Activated CD4-positive, CD25-positive, alpha-beta regulatory T cell (primary cell): ENCODE data around the gene TMEM190.
A peak's percentile ranks its signal among the peaks of the same experiment; 100 is the strongest.
"Not testable (repeated sequence)": the region's sequence is repeated elsewhere in the genome, so short reads cannot be mapped to it uniquely, and the experiment has no call there.

Experiments used
- DNase-seq, 4 experiments: peaks; one replicate each; lab custom pipeline; 2025; lab: John Stamatoyannopoulos, UW

Gene TMEM190

GRCh38 chr19:55376241-55376933 is at the start of gene TMEM190:
TMEM190 (plus strand) TSS chr19:55376826; CDS start chr19:55376854, 28 bp downstream.
- DNase-seq, result no peak

DNA sequence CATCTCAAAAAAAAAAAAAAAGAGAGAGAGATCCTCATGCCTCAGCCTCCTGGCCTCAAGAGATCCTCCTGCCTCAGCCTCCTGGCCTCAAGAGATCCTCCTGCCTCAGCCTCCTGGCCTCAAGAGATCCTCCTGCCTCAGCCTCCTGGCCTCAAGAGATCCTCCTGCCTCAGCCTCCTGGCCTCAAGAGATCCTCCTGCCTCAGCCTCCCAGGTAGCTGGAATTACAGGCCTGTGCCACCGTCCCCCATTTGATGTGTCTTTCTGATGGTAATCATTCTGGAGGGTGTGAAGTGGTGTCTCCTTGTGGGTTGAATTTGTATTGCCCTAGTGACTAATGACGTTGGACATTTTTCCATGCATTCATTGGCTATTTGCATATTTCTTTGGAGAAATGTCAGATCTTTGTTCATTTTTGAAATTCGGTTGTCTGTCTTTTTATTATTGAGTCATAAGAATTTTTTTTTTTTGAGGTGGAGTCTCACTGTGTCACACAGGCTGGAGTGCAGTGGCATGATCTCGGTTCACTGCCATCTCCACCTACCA is 47.8 kb upstream of the TMEM190 start:
- DNase-seq, result not testable (repeated sequence)

- DNase-seq, result not testable (repeated sequence)
These were observed 46.8 kb upstream of the TMEM190 start for GRCh38 chr19:55329791-55330190.

DNA sequence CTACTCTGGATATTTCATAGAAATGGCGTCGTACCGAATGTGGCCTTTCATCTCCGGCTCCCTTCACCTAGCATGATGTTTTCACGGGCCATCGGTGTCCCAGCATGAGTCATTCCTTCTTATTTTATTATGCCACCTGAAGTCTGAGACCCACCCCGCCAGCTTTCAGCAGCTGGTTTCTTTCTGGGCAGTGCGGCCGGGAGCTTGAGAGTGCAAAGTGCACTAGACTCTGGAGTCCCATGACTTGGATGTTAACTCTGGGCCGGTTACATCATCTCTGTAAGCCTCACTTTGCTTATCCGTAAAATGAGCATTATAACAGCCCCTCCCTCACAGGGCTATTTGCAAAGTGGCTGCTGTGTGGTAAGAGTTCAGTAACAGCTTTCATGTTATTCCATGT is 42.8 kb upstream of the TMEM190 start:
- no peak for DNase-seq

DNA sequence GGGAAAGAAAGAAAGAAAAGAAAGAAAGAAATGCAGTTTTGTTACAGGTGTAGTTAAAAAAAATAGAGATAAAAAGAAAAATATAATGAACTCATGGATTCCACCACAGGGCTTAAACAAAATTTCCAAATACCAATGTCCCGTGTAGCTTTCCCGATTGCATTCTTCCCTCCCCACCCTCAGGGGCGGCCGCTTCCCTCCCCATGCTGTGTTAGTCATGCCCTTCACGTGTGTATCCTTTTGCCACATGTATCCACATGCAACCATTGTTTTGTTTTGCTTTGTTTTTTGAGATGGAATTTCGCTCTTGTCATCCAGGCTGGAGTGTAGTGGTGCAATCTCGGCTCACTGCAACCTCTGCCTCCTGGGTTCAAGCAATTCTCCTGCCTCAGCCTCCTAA is 40.5 kb upstream of the TMEM190 start:
- DNase-seq, result no peak

- DNase-seq, result peak; percentile 100
These were observed 37.3 kb upstream of the TMEM190 start, which contains the start of gene KMT5C for GRCh38 chr19:55339105-55339888. KMT5C (plus strand) TSS chr19:55339876; CDS start chr19:55341937, 2,061 bp downstream.

DNA sequence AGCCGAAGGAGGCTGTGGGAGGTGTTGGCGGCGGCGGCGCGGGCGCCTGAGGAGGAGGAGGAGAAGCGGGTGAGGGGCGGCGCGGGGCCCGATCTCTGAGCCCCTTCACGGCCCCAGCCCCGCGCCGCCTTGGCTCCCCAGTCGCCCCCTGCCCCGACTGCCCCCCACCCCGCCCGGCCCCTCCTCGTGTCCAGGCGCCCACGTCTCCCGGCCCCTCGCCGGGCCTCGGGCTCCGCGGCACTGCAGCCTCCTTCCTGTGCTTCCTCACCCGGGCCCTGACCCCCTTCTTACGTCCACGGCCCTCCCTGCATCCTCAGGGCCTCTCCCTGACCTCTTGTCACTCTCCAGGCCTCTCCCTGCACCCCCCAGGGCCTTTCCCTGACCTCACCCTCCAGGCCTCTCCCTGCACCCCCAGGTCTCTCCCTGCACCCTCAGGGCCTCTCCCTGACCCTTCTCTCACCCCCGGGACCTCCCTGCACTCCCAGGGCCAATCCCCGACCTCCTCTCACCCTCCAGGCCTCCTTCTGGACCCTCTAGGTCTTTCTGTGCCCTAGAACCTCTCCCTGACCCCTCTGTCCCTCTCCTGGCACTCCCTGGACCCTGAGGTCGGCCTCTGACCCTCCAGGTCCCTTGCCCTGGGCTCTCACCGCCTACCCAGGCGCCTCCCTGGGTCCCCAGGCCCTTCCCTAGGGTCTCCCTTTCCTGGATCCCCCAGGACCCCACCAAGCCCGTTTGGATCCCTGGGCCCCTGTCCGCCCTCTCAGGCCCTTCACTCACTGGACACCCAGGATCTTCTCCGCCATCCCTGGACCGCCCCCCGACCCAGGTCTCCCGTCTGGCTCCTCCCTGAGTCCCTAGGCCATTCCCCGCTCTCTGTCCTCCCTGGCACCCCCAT is 36.5 kb upstream of the TMEM190 start:
- DNase-seq, result peak in 1 of 4 experiments; percentile 24

GRCh38 chr19:55340784-55341147 is 35.9 kb upstream of the TMEM190 start:
- DNase-seq, result no peak

DNA sequence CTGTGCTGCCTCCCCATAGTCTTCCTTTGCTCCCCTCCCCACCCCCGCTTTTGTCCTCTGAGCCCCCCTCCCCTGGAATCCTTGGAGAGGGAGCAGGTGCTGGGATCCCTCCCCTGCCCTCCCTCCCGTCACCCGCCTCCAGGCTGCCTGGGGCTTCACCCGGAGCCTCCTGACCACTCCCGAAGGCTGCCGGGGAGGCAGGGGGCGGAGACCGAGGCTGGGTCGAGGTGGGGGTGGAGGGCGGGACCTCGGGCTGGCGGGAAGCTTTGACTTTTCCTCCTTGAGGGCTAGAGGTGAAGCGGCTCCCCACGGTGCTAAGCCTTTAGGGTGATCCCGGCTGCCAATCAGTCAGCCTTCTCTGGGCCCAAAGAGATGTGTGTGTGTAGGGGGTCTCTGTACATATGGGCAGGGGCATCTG is 35.4 kb upstream of the TMEM190 start:
- peak in 1 of 4 experiments; percentile 32 for DNase-seq

- DNase-seq, result no peak
These were observed 34.8 kb upstream of the TMEM190 start for GRCh38 chr19:55341595-55342531.

DNA sequence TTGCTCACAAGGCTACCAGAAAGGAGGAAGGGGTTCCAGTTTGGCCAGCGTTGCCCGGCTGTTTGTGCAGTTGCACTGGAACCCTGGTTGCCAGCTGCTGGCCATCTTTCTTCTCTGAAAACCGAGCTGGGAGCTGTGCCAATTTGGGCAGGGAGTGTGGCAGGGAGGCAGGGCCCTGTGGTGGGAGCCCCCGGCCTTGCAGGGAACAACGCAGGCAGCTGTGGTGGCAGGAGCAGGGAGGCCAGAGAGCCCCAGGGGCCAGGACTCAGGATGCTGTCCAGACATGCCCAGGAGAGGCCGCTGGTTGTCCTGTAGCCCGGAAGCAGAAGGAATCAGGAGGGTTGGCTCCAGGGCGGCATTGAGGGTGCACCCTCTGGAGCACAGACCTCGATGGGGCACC is 32.2 kb upstream of the TMEM190 start:
- DNase-seq, result no peak

DNA sequence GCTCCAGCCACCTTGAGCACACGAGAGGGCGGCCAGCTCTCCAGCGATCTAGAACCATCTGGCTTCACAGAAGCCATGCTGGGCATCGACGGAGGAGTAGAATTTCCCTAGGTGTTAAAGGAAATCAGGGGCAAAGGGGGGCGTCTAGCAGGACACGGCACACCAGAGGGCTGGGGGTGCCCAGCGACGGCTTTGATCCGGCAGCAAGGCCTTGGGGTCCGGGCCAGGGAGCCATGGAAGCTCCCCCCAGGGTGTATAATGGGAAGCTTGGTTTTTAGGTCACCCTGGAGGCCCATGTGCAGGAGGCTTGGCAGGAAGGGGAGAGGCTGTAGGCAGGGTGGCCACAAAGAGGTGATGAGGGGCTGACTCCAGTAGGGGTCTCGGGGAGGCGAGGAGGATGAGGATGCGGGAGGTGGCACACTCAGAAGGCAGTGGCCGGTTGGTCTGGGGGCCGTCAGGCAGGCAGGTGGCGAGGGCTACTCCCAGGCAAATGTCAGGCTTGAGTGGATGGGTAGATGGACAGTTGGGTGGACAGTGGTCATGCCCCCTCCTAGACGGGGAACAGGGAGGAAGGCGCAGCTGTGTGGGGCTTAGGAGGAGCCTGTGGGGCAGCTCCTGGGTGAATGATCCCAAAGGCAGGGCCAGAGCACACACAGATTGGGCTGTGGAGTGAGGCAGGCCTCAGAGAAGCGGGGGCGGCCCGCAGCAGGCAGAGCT is 31.4 kb upstream of the TMEM190 start:
- no peak for DNase-seq

GRCh38 chr19:55345818-55346724 is 30.6 kb upstream of the TMEM190 start:
- DNase-seq, result no peak

GRCh38 chr19:55346725-55347441 is 29.7 kb upstream of the TMEM190 start:
- no peak for DNase-seq

GRCh38 chr19:55347442-55348009 is 29.1 kb upstream of the TMEM190 start:
- no peak for DNase-seq

DNA sequence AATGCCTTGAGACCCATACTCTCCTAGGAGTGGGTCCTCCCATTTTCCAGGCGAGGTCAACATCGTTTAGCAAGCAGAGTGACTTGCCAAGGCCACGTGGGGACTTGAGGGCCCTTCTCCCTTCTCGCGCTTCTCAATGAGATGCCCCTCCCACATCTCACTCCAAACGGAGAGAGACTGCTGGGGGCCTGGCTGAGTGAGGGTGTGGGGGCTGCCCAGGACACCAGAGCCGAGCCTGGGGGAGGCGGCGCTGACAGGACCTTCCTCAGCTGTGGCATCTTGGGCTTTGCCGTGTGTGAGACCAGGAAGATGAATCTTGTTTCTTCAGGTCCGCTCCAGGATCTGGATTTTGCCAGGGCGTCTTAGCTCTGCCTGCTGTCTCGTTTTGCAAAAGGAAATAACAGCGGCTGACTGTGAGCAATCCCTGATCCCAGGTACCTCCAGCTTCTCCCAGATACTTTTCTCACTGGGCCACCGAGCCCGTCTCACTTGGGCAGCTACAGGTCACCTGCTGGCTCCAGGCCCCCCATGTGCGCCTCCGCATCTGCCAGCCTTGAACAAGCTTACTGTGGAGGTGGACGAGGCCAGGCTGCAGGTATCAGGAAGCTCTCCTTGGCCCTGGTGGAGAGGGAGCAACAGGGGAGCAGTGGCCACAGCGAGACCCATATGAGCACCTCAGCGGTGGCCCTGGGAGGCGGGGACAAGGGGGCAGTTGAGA is 28.1 kb upstream of the TMEM190 start:
- no peak for DNase-seq

- DNase-seq, result no peak
These were observed 25.9 kb upstream of the TMEM190 start for GRCh38 chr19:55350620-55351315.
